ENCODE data around the gene TMEM89. TPM values are rescaled to one million over a fixed set of nuclear protein-coding genes. Genes with fewer than 3 reads are reported as not detected.

Gene TMEM89
- total RNA-seq, 1 experiment from 2014 or later = 0.74 TPM

DNA sequence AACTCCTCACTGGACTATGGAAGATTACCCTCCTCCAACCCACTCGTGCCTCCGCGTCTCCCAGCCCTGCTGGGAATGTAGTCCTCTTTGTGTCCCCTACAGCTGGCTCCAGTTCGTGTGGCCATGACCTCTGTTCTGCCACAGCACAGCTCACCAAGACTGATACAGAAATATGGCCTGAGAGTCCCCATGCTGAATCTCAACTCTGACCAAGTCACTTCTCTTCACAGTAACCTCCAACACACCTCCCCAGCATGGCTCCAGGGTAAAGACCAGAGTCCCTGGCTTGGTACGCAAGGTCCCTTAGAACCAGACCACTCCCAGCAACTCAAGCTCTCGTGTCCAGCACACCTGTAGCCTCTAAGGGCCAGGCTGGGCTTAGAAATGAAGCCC, 24.2 kb downstream of the TMEM89 start:
- Mint-ChIP-seq H3K4me1 (peaks cover 12 to 21% of the 10 kb centered on the region in 2 experiments), H3K4me3 (no peak overlapping the region), H3K27ac (peak overlapping the region in 2 of 3 experiments; percentile 73 to 89; a peak in 4 of 7 replicates), H3K36me3 (ENCODE audit: insufficient read depth in 1 of 3, low read depth in 3 of 3) (peaks cover 34 to 57% (median 35%) of the 10 kb centered on the region in 3 experiments), H3K27me3 (ENCODE audit: low read depth) (peaks cover 4% of the 10 kb centered on the region; the same call in 1 of the 2 replicates), H3K9me3 (no peaks in the 10 kb centered on the region)
- Histone ChIP-seq H2BK120ac (ENCODE audit: low read depth, low read length, poor library complexity, severe bottlenecking) (no peak overlapping the region), H3K9ac (ENCODE audit: extremely low read depth, insufficient read length, low read length) (no peak overlapping the region), H2BK15ac (ENCODE audit: low read depth, low read length) (no peak overlapping the region), H3K18ac (ENCODE audit: insufficient read length, low read depth, low read length) (no peak overlapping the region), H4K8ac (replicated peaks; ENCODE audit: insufficient read length, low read depth, low read length) (no peak overlapping the region), H4K5ac (ENCODE audit: insufficient read length, low read depth, low read length) (no peak overlapping the region), H3K4me1 (ENCODE audit: insufficient read depth, low read length) (no peaks in the 10 kb centered on the region), H2AFZ (ENCODE audit: low read length) (no peak overlapping the region), H4K20me1 (ENCODE audit: control insufficient read depth, insufficient read depth, insufficient read length) (no peaks in the 10 kb centered on the region), H3K4me2 (ENCODE audit: insufficient read depth, insufficient read length, low read length) (no peak overlapping the region), H3K23me2 (ENCODE audit: insufficient read length, low read depth, low read length, poor library complexity, severe bottlenecking) (no peaks in the 10 kb centered on the region), H2BK20ac (ENCODE audit: low read depth, low read length, poor library complexity, severe bottlenecking) (no peak overlapping the region), H3K27ac (ENCODE audit: insufficient read length, low read depth, low read length) (no peak overlapping the region), H3K79me1 (ENCODE audit: insufficient read depth, low read depth, low read length, poor library complexity, severe bottlenecking) (no peaks in the 10 kb centered on the region), H2BK5ac (ENCODE audit: insufficient read length, low read length) (no peak overlapping the region), H2BK12ac (ENCODE audit: insufficient read length, low read depth, low read length) (no peak overlapping the region), H3K79me2 (ENCODE audit: insufficient read depth, low read length) (no peaks in the 10 kb centered on the region), H3K14ac (ENCODE audit: insufficient read depth, low read length) (no peak overlapping the region), H3K4ac (ENCODE audit: low read depth, low read length) (no peak overlapping the region), H3K23ac (ENCODE audit: insufficient read length, low read depth, low read length) (no peak overlapping the region), H2AK5ac (ENCODE audit: insufficient read length, low read length) (no peak overlapping the region), H3T11ph (ENCODE audit: low read length) (no peak overlapping the region), H4K91ac (ENCODE audit: insufficient read length, low read depth, low read length) (no peak overlapping the region), H3K56ac (ENCODE audit: insufficient read length, low read depth, low read length) (no peak overlapping the region), H3K27me3 (ENCODE audit: insufficient read depth, low read length) (no peaks in the 10 kb centered on the region), H3K9me3 (ENCODE audit: control insufficient read depth, low read depth, low read length) (no peaks in the 10 kb centered on the region)
- no CpG with 5 or more reads among the region's 6 CpGs for WGBS (ENCODE audit: extremely low coverage, insufficient read length, low lambda C conversion rate)
- DNase-seq = no peak
- TF ChIP-seq, protein P1, sequence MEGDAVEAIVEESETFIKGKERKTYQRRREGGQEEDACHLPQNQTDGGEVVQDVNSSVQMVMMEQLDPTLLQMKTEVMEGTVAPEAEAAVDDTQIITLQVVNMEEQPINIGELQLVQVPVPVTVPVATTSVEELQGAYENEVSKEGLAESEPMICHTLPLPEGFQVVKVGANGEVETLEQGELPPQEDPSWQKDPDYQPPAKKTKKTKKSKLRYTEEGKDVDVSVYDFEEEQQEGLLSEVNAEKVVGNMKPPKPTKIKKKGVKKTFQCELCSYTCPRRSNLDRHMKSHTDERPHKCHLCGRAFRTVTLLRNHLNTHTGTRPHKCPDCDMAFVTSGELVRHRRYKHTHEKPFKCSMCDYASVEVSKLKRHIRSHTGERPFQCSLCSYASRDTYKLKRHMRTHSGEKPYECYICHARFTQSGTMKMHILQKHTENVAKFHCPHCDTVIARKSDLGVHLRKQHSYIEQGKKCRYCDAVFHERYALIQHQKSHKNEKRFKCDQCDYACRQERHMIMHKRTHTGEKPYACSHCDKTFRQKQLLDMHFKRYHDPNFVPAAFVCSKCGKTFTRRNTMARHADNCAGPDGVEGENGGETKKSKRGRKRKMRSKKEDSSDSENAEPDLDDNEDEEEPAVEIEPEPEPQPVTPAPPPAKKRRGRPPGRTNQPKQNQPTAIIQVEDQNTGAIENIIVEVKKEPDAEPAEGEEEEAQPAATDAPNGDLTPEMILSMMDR (conservative IDR thresholded peaks at IDR 0.05) = no peak

All from H9 (cell line).